Smooth muscle cell (in vitro differentiated cells): ENCODE data around the gene ZNF366. TPM values are rescaled to one million over a fixed set of nuclear protein-coding genes. Genes with fewer than 3 reads are reported as not detected.

Experiments
- DNase-seq: peaks from one replicate; lab custom pipeline; 2025; ENCODE audit not compliant: unreplicated experiment; lab: John Stamatoyannopoulos, UW
- H2AFZ ChIP-seq: fragments of 200-600 bp; sonication (generic); 2 replicates; pipeline ENCODE4 v1.6.0; 2016; ENCODE audit warnings: antibody characterized with exemption, low read depth, mild to moderate bottlenecking
- H3F3A ChIP-seq: fragments of 200-600 bp; sonication (generic); 2 replicates; pipeline ENCODE4 v1.6.0; 2017; ENCODE audit warnings: antibody characterized with exemption, low read depth
- H3K27ac ChIP-seq: fragments of 200-600 bp; sonication (generic); 2 replicates; pipeline ENCODE4 v1.5.1; 2016; ENCODE audit warnings: low read depth, mild to moderate bottlenecking
- H3K27me3 ChIP-seq: fragments of 200-600 bp; sonication (generic); 2 replicates; pipeline ENCODE4 v1.6.1; 2016; ENCODE audit warnings: low read depth, mild to moderate bottlenecking
- H3K36me3 ChIP-seq: fragments of 200-600 bp; sonication (generic); 2 replicates; pipeline ENCODE4 v1.5.1; 2016; ENCODE audit warnings: low read depth
- H3K4me1 ChIP-seq: fragments of 200-600 bp; sonication (generic); 2 replicates; pipeline ENCODE4 v1.5.1; 2016; ENCODE audit warnings: low read depth
- H3K4me2 ChIP-seq: fragments of 200-600 bp; sonication (generic); 2 replicates; pipeline ENCODE4 v1.6.0; 2016; ENCODE audit warnings: mild to moderate bottlenecking
- H3K4me3 ChIP-seq: fragments of 200-600 bp; sonication (generic); 2 replicates; pipeline ENCODE4 v1.5.1; 2016; ENCODE audit warnings: mild to moderate bottlenecking
- H3K79me2 ChIP-seq: fragments of 200-600 bp; sonication (generic); 2 replicates; pipeline ENCODE4 v1.6.0; 2016; ENCODE audit warnings: low read depth, mild to moderate bottlenecking
- H3K9ac ChIP-seq: fragments of 200-600 bp; sonication (generic); 2 replicates; pipeline ENCODE4 v1.6.0; 2016; ENCODE audit warnings: low read depth
- H3K9me3 ChIP-seq: fragments of 200-600 bp; sonication (generic); replicated peaks from 2 replicates; pipeline ENCODE4 v1.5.1; 2016; ENCODE audit warnings: low read depth
- H4K20me1 ChIP-seq: fragments of 200-600 bp; sonication (generic); 2 replicates; pipeline ENCODE4 v1.6.0; 2016; ENCODE audit warnings: low read depth
- CTCF ChIP-seq: fragments of 200-600 bp; sonication (generic); IDR thresholded peaks from 2 replicates; pipeline ENCODE4 v1.5.1; 2017; ENCODE audit warnings: borderline replicate concordance, mild to moderate bottlenecking, antibody characterized with exemption; ENCODE audit not compliant: insufficient read depth, poor library complexity, severe bottlenecking
- WGBS: methylation state at CpG from one replicate; pipeline ENCODE4 v1.1.7; 2016; ENCODE audit warnings: low lambda C conversion rate; 5-methylcytosine and 5-hydroxymethylcytosine counted together
- polyA plus RNA-seq: library from polyadenylated mRNA; unstranded; fragments of >200 nt; fragmentation: Nextera tagmentation; extraction: Ambion mirVana; gene quantifications from 2 replicates; pipeline ENCODE4 v1.2.1, GENCODE V29; 2016
- total RNA-seq: library from RNA; depleted of rRNA; stranded (reverse); fragments of >200 nt; gene quantifications from 2 replicates; pipeline ENCODE4 v1.2.3, GENCODE V29; 2014

ZNF366 gene
- total and polyA plus RNA-seq, 2 experiments from 2014 or later: not detected

GRCh38 chr5:72554897-72555296 lies 47.7 kb upstream of the ZNF366 start:
- no peak for TF ChIP-seq CTCF
- DNase-seq: no peak
- H3K4me3 ChIP-seq: no peak overlapping the region
- no peaks in the 10 kb centered on the region for H3K27me3 ChIP-seq
- no peaks in the 10 kb centered on the region for H3K9me3 ChIP-seq
- no peaks in the 10 kb centered on the region for H3K36me3 ChIP-seq
- H3K9ac ChIP-seq: no peak overlapping the region
- H4K20me1 ChIP-seq: no peaks in the 10 kb centered on the region
- 97% methylated on average over 1 of the region's 1 CpG for WGBS
- H3K79me2 ChIP-seq: no peaks in the 10 kb centered on the region
- peaks cover 19% of the 10 kb centered on the region for H3K4me1 ChIP-seq
- H3F3A ChIP-seq: peaks cover 9% of the 10 kb centered on the region
- no peak overlapping the region for H3K27ac ChIP-seq
- H3K4me2 ChIP-seq: no peak overlapping the region
- no peak overlapping the region for H2AFZ ChIP-seq

GRCh38 chr5:72552041-72552557 lies 44.9 kb upstream of the ZNF366 start:
- peaks cover 16% of the 10 kb centered on the region for H3K4me1 ChIP-seq
- no peaks in the 10 kb centered on the region for H3K79me2 ChIP-seq
- DNase-seq: no peak
- H3K4me2 ChIP-seq: no peak overlapping the region
- H4K20me1 ChIP-seq: no peaks in the 10 kb centered on the region
- H3K36me3 ChIP-seq: no peaks in the 10 kb centered on the region
- 41% methylated on average over 5 of the region's 5 CpGs for WGBS
- peaks cover 9% of the 10 kb centered on the region for H3F3A ChIP-seq
- no peaks in the 10 kb centered on the region for H3K27me3 ChIP-seq
- no peak for TF ChIP-seq CTCF
- no peak overlapping the region for H3K4me3 ChIP-seq
- H3K9me3 ChIP-seq: no peaks in the 10 kb centered on the region
- no peak overlapping the region for H3K27ac ChIP-seq
- no peak overlapping the region for H2AFZ ChIP-seq
- H3K9ac ChIP-seq: no peak overlapping the region

DNA sequence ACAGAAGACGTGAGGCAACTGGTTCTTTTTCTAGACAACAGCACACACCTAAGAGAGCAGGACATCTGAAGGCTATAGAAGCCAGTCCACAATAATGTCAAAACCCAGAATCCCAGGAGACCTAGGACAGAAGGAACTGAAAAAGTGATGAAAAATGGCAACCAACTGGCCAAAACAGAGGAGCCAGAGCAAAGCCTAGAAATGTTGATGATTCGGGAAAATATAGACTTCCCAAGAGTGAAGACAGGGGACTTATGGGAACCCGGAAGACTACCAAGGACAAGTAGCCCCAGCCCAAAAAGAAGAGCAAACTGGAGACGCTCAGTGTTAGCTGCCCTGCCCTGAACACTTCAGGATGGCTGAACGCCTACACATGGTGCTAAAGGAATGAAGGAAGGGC lies 43.4 kb upstream of the ZNF366 start:
- H4K20me1 ChIP-seq: no peaks in the 10 kb centered on the region
- no peak overlapping the region for H3K9ac ChIP-seq
- no peaks in the 10 kb centered on the region for H3K79me2 ChIP-seq
- no peak overlapping the region for H3K27ac ChIP-seq
- H3K9me3 ChIP-seq: peaks cover 4% of the 10 kb centered on the region
- no peak overlapping the region for H2AFZ ChIP-seq
- no peaks in the 10 kb centered on the region for H3K36me3 ChIP-seq
- no peaks in the 10 kb centered on the region for H3K27me3 ChIP-seq
- no peak for TF ChIP-seq CTCF
- WGBS: 94% methylated on average over 5 of the region's 5 CpGs
- H3K4me3 ChIP-seq: no peak overlapping the region
- DNase-seq: no peak
- H3K4me2 ChIP-seq: no peak overlapping the region
- H3F3A ChIP-seq: peaks cover 4% of the 10 kb centered on the region
- H3K4me1 ChIP-seq: peaks cover 4% of the 10 kb centered on the region

- DNase-seq: no peak
- H3F3A ChIP-seq: no peaks in the 10 kb centered on the region
- H4K20me1 ChIP-seq: no peaks in the 10 kb centered on the region
- 91% methylated on average over 3 of the region's 3 CpGs for WGBS
- H3K4me2 ChIP-seq: peak overlapping the region; percentile 46
- H2AFZ ChIP-seq: peak overlapping the region; percentile 33
- H3K9me3 ChIP-seq: peaks cover 10% of the 10 kb centered on the region
- H3K9ac ChIP-seq: no peak overlapping the region
- no peaks in the 10 kb centered on the region for H3K27me3 ChIP-seq
- peak overlapping the region; percentile 64 for H3K27ac ChIP-seq
- TF ChIP-seq CTCF: no peak
- H3K4me3 ChIP-seq: no peak overlapping the region
- no peaks in the 10 kb centered on the region for H3K4me1 ChIP-seq
- H3K36me3 ChIP-seq: no peaks in the 10 kb centered on the region
- H3K79me2 ChIP-seq: no peaks in the 10 kb centered on the region
Observed at GRCh38 chr5:72543811-72544210, 36.6 kb upstream of the ZNF366 start.
